ENCODE data around the gene MRPL53. TPM values are rescaled to one million over a fixed set of nuclear protein-coding genes. Genes with fewer than 3 reads are reported as not detected.

Gene MRPL53
- total and polyA plus RNA-seq, 2 of the 13 experiments (the other 11 are each of a cell fraction or from before 2014, with no cell fraction given), result 34.3 to 51.9 TPM

DNA sequence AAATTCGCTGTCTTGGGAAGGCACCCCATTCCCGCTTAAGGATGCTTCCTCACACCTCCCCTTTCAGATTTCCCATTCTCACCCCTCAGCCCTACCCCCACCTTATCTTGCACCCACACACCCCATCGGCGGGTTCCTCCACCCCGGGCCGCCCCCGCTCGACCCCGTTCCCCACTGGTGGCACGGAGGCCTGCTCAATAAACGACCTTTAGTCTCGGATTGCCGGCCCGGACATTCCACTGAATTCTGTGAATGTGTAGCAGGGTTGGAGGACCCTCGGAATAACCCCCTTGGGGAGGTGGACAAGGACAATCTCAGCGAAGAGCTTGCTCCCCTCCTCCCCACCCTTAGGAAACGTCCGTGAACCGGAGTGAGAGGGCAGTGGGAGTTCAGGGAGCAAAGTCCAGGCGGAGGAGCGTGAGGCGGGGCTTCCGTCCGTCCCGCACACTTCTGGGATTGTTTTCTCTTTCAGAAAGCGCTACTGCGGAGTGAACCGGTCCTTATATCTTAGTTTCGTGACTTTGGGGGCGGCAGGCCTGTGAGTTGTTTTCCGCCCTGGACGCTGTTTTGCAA, 29.8 kb upstream of the MRPL53 start (continued):
- TF ChIP-seq, protein P1, sequence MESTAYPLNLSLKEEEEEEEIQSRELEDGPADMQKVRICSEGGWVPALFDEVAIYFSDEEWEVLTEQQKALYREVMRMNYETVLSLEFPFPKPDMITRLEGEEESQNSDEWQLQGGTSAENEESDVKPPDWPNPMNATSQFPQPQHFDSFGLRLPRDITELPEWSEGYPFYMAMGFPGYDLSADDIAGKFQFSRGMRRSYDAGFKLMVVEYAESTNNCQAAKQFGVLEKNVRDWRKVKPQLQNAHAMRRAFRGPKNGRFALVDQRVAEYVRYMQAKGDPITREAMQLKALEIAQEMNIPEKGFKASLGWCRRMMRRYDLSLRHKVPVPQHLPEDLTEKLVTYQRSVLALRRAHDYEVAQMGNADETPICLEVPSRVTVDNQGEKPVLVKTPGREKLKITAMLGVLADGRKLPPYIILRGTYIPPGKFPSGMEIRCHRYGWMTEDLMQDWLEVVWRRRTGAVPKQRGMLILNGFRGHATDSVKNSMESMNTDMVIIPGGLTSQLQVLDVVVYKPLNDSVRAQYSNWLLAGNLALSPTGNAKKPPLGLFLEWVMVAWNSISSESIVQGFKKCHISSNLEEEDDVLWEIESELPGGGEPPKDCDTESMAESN (CRISPR knock-in tag; conservative IDR thresholded peaks at IDR 0.05), result no peak
- TF ChIP-seq, protein P2, sequence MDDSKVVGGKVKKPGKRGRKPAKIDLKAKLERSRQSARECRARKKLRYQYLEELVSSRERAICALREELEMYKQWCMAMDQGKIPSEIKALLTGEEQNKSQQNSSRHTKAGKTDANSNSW (CRISPR knock-in tag; IDR thresholded peaks at IDR 0.05; ENCODE audit: borderline replicate concordance), result no peak
- no peak for TF ChIP-seq ZNF12 (CRISPR knock-in tag; IDR thresholded peaks at IDR 0.05)
- no peak for TF ChIP-seq ZC3H4 (CRISPR knock-in tag; IDR thresholded peaks at IDR 0.05; ENCODE audit: borderline replicate concordance)
- TF ChIP-seq, protein P3, sequence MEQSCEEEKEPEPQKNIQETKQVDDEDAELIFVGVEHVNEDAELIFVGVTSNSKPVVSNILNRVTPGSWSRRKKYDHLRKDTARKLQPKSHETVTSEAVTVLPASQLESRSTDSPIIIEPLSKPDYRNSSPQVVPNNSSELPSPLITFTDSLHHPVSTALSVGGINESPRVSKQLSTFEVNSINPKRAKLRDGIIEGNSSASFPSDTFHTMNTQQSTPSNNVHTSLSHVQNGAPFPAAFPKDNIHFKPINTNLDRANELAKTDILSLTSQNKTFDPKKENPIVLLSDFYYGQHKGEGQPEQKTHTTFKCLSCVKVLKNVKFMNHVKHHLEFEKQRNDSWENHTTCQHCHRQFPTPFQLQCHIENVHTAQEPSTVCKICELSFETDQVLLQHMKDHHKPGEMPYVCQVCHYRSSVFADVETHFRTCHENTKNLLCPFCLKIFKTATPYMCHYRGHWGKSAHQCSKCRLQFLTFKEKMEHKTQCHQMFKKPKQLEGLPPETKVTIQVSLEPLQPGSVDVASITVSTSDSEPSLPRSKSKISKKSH (CRISPR knock-in tag; IDR thresholded peaks at IDR 0.05; ENCODE audit: borderline replicate concordance), result 0 out of 2 replicates have a peak, but pooled peaks have one; percentile 7
- peak; percentile 77; the same call in 1 of the 2 replicates for TF ChIP-seq ETV5 (CRISPR knock-in tag; IDR thresholded peaks at IDR 0.05; ENCODE audit: borderline replicate concordance)
- TF ChIP-seq ZNF510 (CRISPR knock-in tag; IDR thresholded peaks at IDR 0.05; ENCODE audit: low read depth), result no peak
- 0 out of 2 replicates have a peak, but pooled peaks have one; percentile 11 for TF ChIP-seq TCF7 (IDR thresholded peaks at IDR 0.05; ENCODE audit: low read depth)
- peak; percentile 53 for TF ChIP-seq TBL1XR1 (IDR thresholded peaks at IDR 0.05; ENCODE audit: borderline replicate concordance, low read length, partially characterized antibody)
- no peak; the same call in 1 of the 2 replicates for TF ChIP-seq DR1 (CRISPR knock-in tag; IDR thresholded peaks at IDR 0.05)
- TF ChIP-seq CC2D1A (CRISPR knock-in tag; IDR thresholded peaks at IDR 0.05), result no peak
- TF ChIP-seq, protein P4, sequence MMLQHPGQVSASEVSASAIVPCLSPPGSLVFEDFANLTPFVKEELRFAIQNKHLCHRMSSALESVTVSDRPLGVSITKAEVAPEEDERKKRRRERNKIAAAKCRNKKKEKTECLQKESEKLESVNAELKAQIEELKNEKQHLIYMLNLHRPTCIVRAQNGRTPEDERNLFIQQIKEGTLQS (CRISPR knock-in tag; IDR thresholded peaks at IDR 0.05), result no peak; the same call in 1 of the 2 replicates
- TF ChIP-seq IKZF4 (CRISPR knock-in tag; IDR thresholded peaks at IDR 0.05; ENCODE audit: borderline replicate concordance, low read depth, not compliant biosample characterization), result peak; percentile 45
- peak; percentile 99 for TF ChIP-seq HNF4A (CRISPR knock-in tag; IDR thresholded peaks at IDR 0.05)
- TF ChIP-seq NFIC (IDR thresholded peaks at IDR 0.05; ENCODE audit: low read length), result no peak
- TF ChIP-seq, protein P5, sequence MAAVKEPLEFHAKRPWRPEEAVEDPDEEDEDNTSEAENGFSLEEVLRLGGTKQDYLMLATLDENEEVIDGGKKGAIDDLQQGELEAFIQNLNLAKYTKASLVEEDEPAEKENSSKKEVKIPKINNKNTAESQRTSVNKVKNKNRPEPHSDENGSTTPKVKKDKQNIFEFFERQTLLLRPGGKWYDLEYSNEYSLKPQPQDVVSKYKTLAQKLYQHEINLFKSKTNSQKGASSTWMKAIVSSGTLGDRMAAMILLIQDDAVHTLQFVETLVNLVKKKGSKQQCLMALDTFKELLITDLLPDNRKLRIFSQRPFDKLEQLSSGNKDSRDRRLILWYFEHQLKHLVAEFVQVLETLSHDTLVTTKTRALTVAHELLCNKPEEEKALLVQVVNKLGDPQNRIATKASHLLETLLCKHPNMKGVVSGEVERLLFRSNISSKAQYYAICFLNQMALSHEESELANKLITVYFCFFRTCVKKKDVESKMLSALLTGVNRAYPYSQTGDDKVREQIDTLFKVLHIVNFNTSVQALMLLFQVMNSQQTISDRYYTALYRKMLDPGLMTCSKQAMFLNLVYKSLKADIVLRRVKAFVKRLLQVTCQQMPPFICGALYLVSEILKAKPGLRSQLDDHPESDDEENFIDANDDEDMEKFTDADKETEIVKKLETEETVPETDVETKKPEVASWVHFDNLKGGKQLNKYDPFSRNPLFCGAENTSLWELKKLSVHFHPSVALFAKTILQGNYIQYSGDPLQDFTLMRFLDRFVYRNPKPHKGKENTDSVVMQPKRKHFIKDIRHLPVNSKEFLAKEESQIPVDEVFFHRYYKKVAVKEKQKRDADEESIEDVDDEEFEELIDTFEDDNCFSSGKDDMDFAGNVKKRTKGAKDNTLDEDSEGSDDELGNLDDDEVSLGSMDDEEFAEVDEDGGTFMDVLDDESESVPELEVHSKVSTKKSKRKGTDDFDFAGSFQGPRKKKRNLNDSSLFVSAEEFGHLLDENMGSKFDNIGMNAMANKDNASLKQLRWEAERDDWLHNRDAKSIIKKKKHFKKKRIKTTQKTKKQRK (IDR thresholded peaks at IDR 0.05; ENCODE audit: low read length), result no peak
- no peak for TF ChIP-seq POGZ (CRISPR knock-in tag; IDR thresholded peaks at IDR 0.05)
- TF ChIP-seq, protein P6, sequence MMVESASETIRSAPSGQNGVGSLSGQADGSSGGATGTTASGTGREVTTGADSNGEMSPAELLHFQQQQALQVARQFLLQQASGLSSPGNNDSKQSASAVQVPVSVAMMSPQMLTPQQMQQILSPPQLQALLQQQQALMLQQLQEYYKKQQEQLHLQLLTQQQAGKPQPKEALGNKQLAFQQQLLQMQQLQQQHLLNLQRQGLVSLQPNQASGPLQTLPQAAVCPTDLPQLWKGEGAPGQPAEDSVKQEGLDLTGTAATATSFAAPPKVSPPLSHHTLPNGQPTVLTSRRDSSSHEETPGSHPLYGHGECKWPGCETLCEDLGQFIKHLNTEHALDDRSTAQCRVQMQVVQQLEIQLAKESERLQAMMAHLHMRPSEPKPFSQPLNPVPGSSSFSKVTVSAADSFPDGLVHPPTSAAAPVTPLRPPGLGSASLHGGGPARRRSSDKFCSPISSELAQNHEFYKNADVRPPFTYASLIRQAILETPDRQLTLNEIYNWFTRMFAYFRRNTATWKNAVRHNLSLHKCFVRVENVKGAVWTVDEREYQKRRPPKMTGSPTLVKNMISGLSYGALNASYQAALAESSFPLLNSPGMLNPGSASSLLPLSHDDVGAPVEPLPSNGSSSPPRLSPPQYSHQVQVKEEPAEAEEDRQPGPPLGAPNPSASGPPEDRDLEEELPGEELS (CRISPR knock-in tag; IDR thresholded peaks at IDR 0.05), result no peak
- TF ChIP-seq ZNF562 (CRISPR knock-in tag; IDR thresholded peaks at IDR 0.05; ENCODE audit: borderline replicate concordance), result no peak
- TF ChIP-seq ZNF10 (CRISPR knock-in tag; IDR thresholded peaks at IDR 0.05; ENCODE audit: borderline replicate concordance, low read depth), result no peak

All from HepG2 (cell line).